ENCODE data around the gene DNMT3A. TPM values are rescaled to one million over a fixed set of nuclear protein-coding genes. Genes with fewer than 3 reads are reported as not detected.

DNMT3A gene
- total RNA-seq, 1 donor from 2014 or later = 58.1 TPM

- no peak overlapping the region for H3K4me2 ChIP-seq (ENCODE audit: low read length)
- no peak for FAIRE-seq
- no peak overlapping the region for H3K9ac ChIP-seq (ENCODE audit: low read length)
- Mint-ChIP-seq H3K4me1 (ENCODE audit: low read depth, unreplicated experiment) (peaks cover 4% of the 10 kb centered on the region), H3K4me3 (ENCODE audit: unreplicated experiment) (no peak overlapping the region), H3K27me3 (ENCODE audit: low read depth, unreplicated experiment) (peaks cover 4% of the 10 kb centered on the region), H3K9me3 (ENCODE audit: unreplicated experiment) (no peaks in the 10 kb centered on the region), H3K36me3 (ENCODE audit: low read depth, unreplicated experiment) (peaks cover 5% of the 10 kb centered on the region), H3K27ac (ENCODE audit: unreplicated experiment) (no peak overlapping the region)
- no peak overlapping the region for H2AFZ ChIP-seq (ENCODE audit: low read depth, low read length)
- H3K27me3 ChIP-seq (ENCODE audit: insufficient read depth, low read length) = no peaks in the 10 kb centered on the region
- H3K36me3 ChIP-seq (ENCODE audit: insufficient read depth, low read length) = no peaks in the 10 kb centered on the region
- no peak overlapping the region for H3K27ac ChIP-seq (ENCODE audit: low read depth, low read length)
- H3K79me2 ChIP-seq (ENCODE audit: insufficient read depth, low read length) = peaks cover 46% of the 10 kb centered on the region
- no peak for TF ChIP-seq EZH2 (IDR thresholded peaks at IDR 0.05; ENCODE audit: insufficient read depth, low read length)
- TF ChIP-seq, protein P1, sequence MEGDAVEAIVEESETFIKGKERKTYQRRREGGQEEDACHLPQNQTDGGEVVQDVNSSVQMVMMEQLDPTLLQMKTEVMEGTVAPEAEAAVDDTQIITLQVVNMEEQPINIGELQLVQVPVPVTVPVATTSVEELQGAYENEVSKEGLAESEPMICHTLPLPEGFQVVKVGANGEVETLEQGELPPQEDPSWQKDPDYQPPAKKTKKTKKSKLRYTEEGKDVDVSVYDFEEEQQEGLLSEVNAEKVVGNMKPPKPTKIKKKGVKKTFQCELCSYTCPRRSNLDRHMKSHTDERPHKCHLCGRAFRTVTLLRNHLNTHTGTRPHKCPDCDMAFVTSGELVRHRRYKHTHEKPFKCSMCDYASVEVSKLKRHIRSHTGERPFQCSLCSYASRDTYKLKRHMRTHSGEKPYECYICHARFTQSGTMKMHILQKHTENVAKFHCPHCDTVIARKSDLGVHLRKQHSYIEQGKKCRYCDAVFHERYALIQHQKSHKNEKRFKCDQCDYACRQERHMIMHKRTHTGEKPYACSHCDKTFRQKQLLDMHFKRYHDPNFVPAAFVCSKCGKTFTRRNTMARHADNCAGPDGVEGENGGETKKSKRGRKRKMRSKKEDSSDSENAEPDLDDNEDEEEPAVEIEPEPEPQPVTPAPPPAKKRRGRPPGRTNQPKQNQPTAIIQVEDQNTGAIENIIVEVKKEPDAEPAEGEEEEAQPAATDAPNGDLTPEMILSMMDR (IDR thresholded peaks at IDR 0.05; ENCODE audit: insufficient read depth, low read depth, low read length) = no peak
- no peak for DNase-seq (ENCODE audit: low read depth)
- H3K9me3 ChIP-seq (ENCODE audit: insufficient read depth, low read depth, low read length) = no peaks in the 10 kb centered on the region
- H3K4me1 ChIP-seq (ENCODE audit: insufficient read depth, low read length) = no peaks in the 10 kb centered on the region
- H4K20me1 ChIP-seq (ENCODE audit: insufficient read depth, low read length) = peaks cover 85% of the 10 kb centered on the region
- no peak overlapping the region for H3K4me3 ChIP-seq (ENCODE audit: insufficient read depth, low read depth, low read length)
Observed at GRCh38 chr2:25336383-25336841, 5.3 kb downstream of the DNMT3A start.

GRCh38 chr2:25335971-25336370 is 5.8 kb downstream of the DNMT3A start:
- Mint-ChIP-seq H3K27me3 (ENCODE audit: low read depth, unreplicated experiment) (peaks cover 4% of the 10 kb centered on the region), H3K36me3 (ENCODE audit: low read depth, unreplicated experiment) (peaks cover 7% of the 10 kb centered on the region), H3K4me1 (ENCODE audit: low read depth, unreplicated experiment) (peaks cover 4% of the 10 kb centered on the region), H3K4me3 (ENCODE audit: unreplicated experiment) (no peak overlapping the region), H3K9me3 (ENCODE audit: unreplicated experiment) (no peaks in the 10 kb centered on the region), H3K27ac (ENCODE audit: unreplicated experiment) (no peak overlapping the region)
- Histone ChIP-seq H2AFZ (ENCODE audit: low read depth, low read length) (no peak overlapping the region), H3K9ac (ENCODE audit: low read length) (no peak overlapping the region), H3K36me3 (ENCODE audit: insufficient read depth, low read length) (no peaks in the 10 kb centered on the region), H3K27me3 (ENCODE audit: insufficient read depth, low read length) (no peaks in the 10 kb centered on the region), H3K4me2 (ENCODE audit: low read length) (no peak overlapping the region), H3K4me3 (ENCODE audit: insufficient read depth, low read depth, low read length) (no peak overlapping the region), H3K4me1 (ENCODE audit: insufficient read depth, low read length) (no peaks in the 10 kb centered on the region), H4K20me1 (ENCODE audit: insufficient read depth, low read length) (peaks cover 90% of the 10 kb centered on the region), H3K79me2 (ENCODE audit: insufficient read depth, low read length) (peaks cover 46% of the 10 kb centered on the region), H3K27ac (ENCODE audit: low read depth, low read length) (no peak overlapping the region), H3K9me3 (ENCODE audit: insufficient read depth, low read depth, low read length) (no peaks in the 10 kb centered on the region)
- FAIRE-seq (no peak), DNase-seq (ENCODE audit: low read depth) (no peak)
- TF ChIP-seq, protein P1 (IDR thresholded peaks at IDR 0.05; ENCODE audit: insufficient read depth, low read depth, low read length) = no peak
- TF ChIP-seq EZH2 (IDR thresholded peaks at IDR 0.05; ENCODE audit: insufficient read depth, low read length) = no peak

GRCh38 chr2:25335204-25335603 is 6.5 kb downstream of the DNMT3A start:
- H3K4me3 Mint-ChIP-seq (ENCODE audit: unreplicated experiment) = no peak overlapping the region
- FAIRE-seq = no peak
- no peak overlapping the region for H3K4me3 ChIP-seq (ENCODE audit: insufficient read depth, low read depth, low read length)

More at GRCh38 chr2:25335204-25335603, 6.5 kb downstream of the DNMT3A start:
- Mint-ChIP-seq H3K4me1 (ENCODE audit: low read depth, unreplicated experiment) (peaks cover 4% of the 10 kb centered on the region), H3K27me3 (ENCODE audit: low read depth, unreplicated experiment) (peaks cover 4% of the 10 kb centered on the region), H3K27ac (ENCODE audit: unreplicated experiment) (no peak overlapping the region), H3K36me3 (ENCODE audit: low read depth, unreplicated experiment) (peaks cover 7% of the 10 kb centered on the region), H3K9me3 (ENCODE audit: unreplicated experiment) (no peaks in the 10 kb centered on the region)
- no peak overlapping the region for H3K27ac ChIP-seq (ENCODE audit: low read depth, low read length)
- H3K27me3 ChIP-seq (ENCODE audit: insufficient read depth, low read length) = no peaks in the 10 kb centered on the region
- no peak for DNase-seq (ENCODE audit: low read depth)
- no peak overlapping the region for H2AFZ ChIP-seq (ENCODE audit: low read depth, low read length)
- H3K9me3 ChIP-seq (ENCODE audit: insufficient read depth, low read depth, low read length) = no peaks in the 10 kb centered on the region
- no peak overlapping the region for H3K4me2 ChIP-seq (ENCODE audit: low read length)
- no peak for TF ChIP-seq EZH2 (IDR thresholded peaks at IDR 0.05; ENCODE audit: insufficient read depth, low read length)
- TF ChIP-seq, protein P1 (IDR thresholded peaks at IDR 0.05; ENCODE audit: insufficient read depth, low read depth, low read length) = no peak
- H3K36me3 ChIP-seq (ENCODE audit: insufficient read depth, low read length) = no peaks in the 10 kb centered on the region
- H3K4me1 ChIP-seq (ENCODE audit: insufficient read depth, low read length) = no peaks in the 10 kb centered on the region
- H4K20me1 ChIP-seq (ENCODE audit: insufficient read depth, low read length) = peaks cover 97% of the 10 kb centered on the region
- H3K79me2 ChIP-seq (ENCODE audit: insufficient read depth, low read length) = peaks cover 54% of the 10 kb centered on the region
- no peak overlapping the region for H3K9ac ChIP-seq (ENCODE audit: low read length)
